B cell (primary cell): Measurements from ENCODE around the gene GMPR2. TPM values are rescaled to one million over a fixed set of nuclear protein-coding genes. Genes with fewer than 3 reads are reported as not detected.

Source experiments
- ATAC-seq: fragments of 200-7000 bp; cut with Tn5 transposase; one replicate; pipeline ENCODE4 v1.10.0; 2021; ENCODE audit warnings: low read depth, mild to moderate bottlenecking, moderate number of reproducible peaks, moderate library complexity
- CTCF ChIA-PET: fragments of 350-600 bp; sonication (Branson Sonifier 250); formaldehyde crosslinking; loops from one replicate; lab custom pipeline; 2021; ENCODE audit warnings: antibody characterized with exemption, inconsistent platforms; lab: Charles Lee
- POLR2A ChIA-PET: fragments of 350-600 bp; sonication (Branson Sonifier 250); formaldehyde crosslinking; loops from one replicate; lab custom pipeline; 2021; ENCODE audit warnings: antibody characterized with exemption; lab: Charles Lee
- DNase-seq: peaks from one replicate; pipeline ENCODE4 v3.0.0; 2013
- H2AFZ ChIP-seq: 2 replicates; pipeline ENCODE4 v1.6.1; 2012; ENCODE audit warnings: mild to moderate bottlenecking, low read depth, low read length; ENCODE audit not compliant: insufficient read depth, poor library complexity, severe bottlenecking
- H3K27ac ChIP-seq, 2 donors: 1 replicate in 1 of 2; 2 replicates in 1 of 2; pipeline ENCODE4 v1.5.1; 2012 to 2013; ENCODE audit warnings: low read length in 2 of 2, mild to moderate bottlenecking in 2 of 2, moderate library complexity in 1 of 2
- H3K27me3 ChIP-seq, 4 experiments: fragments of 200-600 bp in 1 of 4; sonication (generic) in 1 of 4; replicated peaks in 1 of 4; 1 replicate in 2 of 4; 2 replicates in 2 of 4; pipeline versions ENCODE4 v1.6.1 to v1.7.0; 2013 to 2016; ENCODE audit warnings: low read length in 3 of 4, mild to moderate bottlenecking in 2 of 4, mixed read lengths in 1 of 4, moderate library complexity in 1 of 4; ENCODE audit not compliant: insufficient read depth in 4 of 4, control insufficient read depth in 3 of 4; ENCODE audit errors: control extremely low read depth in 1 of 4
- H3K36me3 ChIP-seq, 2 experiments: replicated peaks in 1 of 2; 1 replicate in 1 of 2; 2 replicates in 1 of 2; pipeline versions ENCODE4 v1.6.1 to v1.7.1; 2013; ENCODE audit warnings: low read length in 1 of 2; ENCODE audit not compliant: insufficient read depth in 2 of 2, control insufficient read depth in 1 of 2; ENCODE audit errors: control extremely low read depth in 1 of 2, extremely low read depth in 1 of 2
- H3K4me1 ChIP-seq, 2 donors: fragments of 200-600 bp in 1 of 2; sonication (generic) in 1 of 2; 1 replicate in 1 of 2; 2 replicates in 1 of 2; pipeline versions ENCODE4 v1.5.1 to v1.6.1; 2013 to 2017; ENCODE audit warnings: low read length in 2 of 2; ENCODE audit not compliant: control insufficient read depth in 2 of 2, insufficient read depth in 2 of 2
- H3K4me2 ChIP-seq: replicated peaks from 2 replicates; pipeline ENCODE3; 2012; ENCODE audit warnings: mild to moderate bottlenecking, low read depth, low read length; ENCODE audit not compliant: poor library complexity, severe bottlenecking
- H3K4me3 ChIP-seq, 5 experiments: fragments of 200-600 bp in 1 of 5; sonication (generic) in 1 of 5; 1 replicate in 3 of 5; 2 replicates in 2 of 5; pipeline versions ENCODE4 v1.5.1 to v1.7.0; 2011 to 2016; ENCODE audit warnings: low read length in 4 of 5, mild to moderate bottlenecking in 4 of 5, low read depth in 2 of 5, control low read depth in 1 of 5, moderate library complexity in 1 of 5; ENCODE audit not compliant: insufficient read depth in 1 of 5; ENCODE audit errors: control extremely low read depth in 1 of 5, extremely low read depth in 1 of 5
- H3K79me2 ChIP-seq: fragments of 200-600 bp; sonication (generic); one replicate; pipeline ENCODE4 v1.6.0; 2016; ENCODE audit warnings: low read length; ENCODE audit not compliant: control insufficient read depth, insufficient read depth
- H3K9ac ChIP-seq: fragments of 200-600 bp; sonication (generic); 2 replicates; pipeline ENCODE4 v1.6.1; 2017; ENCODE audit warnings: mild to moderate bottlenecking, low read length, moderate library complexity
- H3K9me3 ChIP-seq, 3 donors: one replicate each; pipeline versions ENCODE4 v1.6.1 to v1.7.1; 2013; ENCODE audit warnings: low read length in 2 of 3; ENCODE audit not compliant: control insufficient read depth in 2 of 3, insufficient read depth in 1 of 3; ENCODE audit errors: control extremely low read depth in 1 of 3
- H4K20me1 ChIP-seq: 2 replicates; pipeline ENCODE4 v1.6.0; 2012; ENCODE audit warnings: mild to moderate bottlenecking, low read length; ENCODE audit not compliant: insufficient read depth, control insufficient read depth, poor library complexity, severe bottlenecking
- H3K27ac Mint-ChIP-seq: one replicate; pipeline ENCODE4 v1.8.0; 2021; ENCODE audit warnings: mixed read lengths
- H3K27me3 Mint-ChIP-seq: one replicate; pipeline ENCODE4 v1.8.0; 2021; ENCODE audit warnings: mixed read lengths
- H3K4me1 Mint-ChIP-seq: one replicate; pipeline ENCODE4 v1.8.0; 2021; ENCODE audit warnings: mixed read lengths
- H3K4me3 Mint-ChIP-seq: one replicate; pipeline ENCODE4 v1.8.0; 2021; ENCODE audit warnings: mixed read lengths
- H3K9me3 Mint-ChIP-seq: one replicate; pipeline ENCODE4 v1.8.0; 2022; ENCODE audit warnings: mixed read lengths; ENCODE audit not compliant: insufficient read depth
- EZH2 ChIP-seq: IDR thresholded peaks from 2 replicates; pipeline ENCODE4 v1.6.1; 2012; ENCODE audit warnings: borderline replicate concordance, low read depth, mild to moderate bottlenecking, moderate library complexity, low read length; ENCODE audit not compliant: insufficient read depth, poor library complexity, severe bottlenecking
- WGBS: methylation state at CpG from one replicate; pipeline ENCODE4 v1.1.5; 2013; ENCODE audit warnings: missing lambda C conversion rate; ENCODE audit not compliant: insufficient coverage; 5-methylcytosine and 5-hydroxymethylcytosine counted together
- intact Hi-C: fragments of 100-400 bp; cut with micrococcal nuclease; formaldehyde crosslinking; loops from one replicate; pipeline ENCODE4 v1.10.0; 2022
- polyA plus RNA-seq: library from polyadenylated mRNA; depleted of rRNA; stranded (reverse); fragments of >200 nt; gene quantifications from 2 replicates; pipeline ENCODE4 v1.2.3, GENCODE V29; 2012
- total RNA-seq, 2 donors: library from RNA; stranded (reverse); fragments of 120-200 nt in 1 of 2; gene quantifications; 1 replicate in 1 of 2; 2 replicates in 1 of 2; pipeline versions ENCODE4 v1.2.3 to v1.2.4, GENCODE V29; 2013 to 2022
- TF ChIP-seq, protein P1 (sequence below): fragments of 200-600 bp; IDR thresholded peaks from one replicate; pipeline ENCODE4 v1.8.0; 2022; ENCODE audit warnings: antibody characterized with exemption, mild to moderate bottlenecking

The GMPR2 gene
- total and polyA plus RNA-seq, 2 donors (not counting 1 experiment from before 2014, with no cell fraction given): 39.7 to 58.7 TPM

DNA sequence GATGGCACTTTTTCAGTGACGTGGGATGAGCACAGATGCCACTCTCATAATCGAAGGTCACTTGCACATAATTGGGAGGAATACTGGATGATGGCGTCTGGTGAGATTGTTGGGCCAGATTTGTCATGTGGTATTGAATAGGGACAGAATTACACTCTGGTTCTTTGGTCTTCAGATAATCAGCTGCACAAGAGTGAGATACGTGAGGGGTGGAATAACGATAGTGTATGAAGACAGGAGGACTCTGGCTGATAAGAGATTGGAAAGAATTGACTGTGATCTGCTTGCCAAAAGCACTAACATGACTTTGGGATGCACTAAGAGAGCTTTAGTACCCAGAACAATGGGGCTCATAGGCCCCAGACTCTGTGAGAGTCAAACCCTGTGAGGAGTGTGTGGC is 45.7 kb downstream of the GMPR2 start:
- Histone ChIP-seq H3K4me2 (peak overlapping the region; percentile 50), H3K36me3 (no peaks in the 10 kb centered on the region), H3K27me3 (no peaks in the 10 kb centered on the region), H3K9me3 (peaks cover 0 to 10% (median 0%) of the 10 kb centered on the region in 3 donors), H4K20me1 (no peaks in the 10 kb centered on the region), H2AFZ (no peak overlapping the region), H3K4me3 (peak overlapping the region in 1 of 5 experiments; percentile 21), H3K4me1 (peaks cover 50 to 71% of the 10 kb centered on the region in 2 donors), H3K79me2 (peaks cover 35% of the 10 kb centered on the region), H3K27ac (peak overlapping the region; percentile 65 to 80), H3K9ac (peak overlapping the region; percentile 16)
- H3K27ac Mint-ChIP-seq: peak overlapping the region; percentile 93
- intact Hi-C loops: loop anchor here (2.0 to 10.0 kb wide), 2 partner anchors 36 to 134 kb away; partner anchors contain the start of genes EMC9, PSME2, RNF31 and TINF2
- H3K9me3 Mint-ChIP-seq: no peaks in the 10 kb centered on the region
- ATAC-seq (no peak), DNase-seq (no peak)
- no peak for TF ChIP-seq EZH2
- TF ChIP-seq, protein P1, sequence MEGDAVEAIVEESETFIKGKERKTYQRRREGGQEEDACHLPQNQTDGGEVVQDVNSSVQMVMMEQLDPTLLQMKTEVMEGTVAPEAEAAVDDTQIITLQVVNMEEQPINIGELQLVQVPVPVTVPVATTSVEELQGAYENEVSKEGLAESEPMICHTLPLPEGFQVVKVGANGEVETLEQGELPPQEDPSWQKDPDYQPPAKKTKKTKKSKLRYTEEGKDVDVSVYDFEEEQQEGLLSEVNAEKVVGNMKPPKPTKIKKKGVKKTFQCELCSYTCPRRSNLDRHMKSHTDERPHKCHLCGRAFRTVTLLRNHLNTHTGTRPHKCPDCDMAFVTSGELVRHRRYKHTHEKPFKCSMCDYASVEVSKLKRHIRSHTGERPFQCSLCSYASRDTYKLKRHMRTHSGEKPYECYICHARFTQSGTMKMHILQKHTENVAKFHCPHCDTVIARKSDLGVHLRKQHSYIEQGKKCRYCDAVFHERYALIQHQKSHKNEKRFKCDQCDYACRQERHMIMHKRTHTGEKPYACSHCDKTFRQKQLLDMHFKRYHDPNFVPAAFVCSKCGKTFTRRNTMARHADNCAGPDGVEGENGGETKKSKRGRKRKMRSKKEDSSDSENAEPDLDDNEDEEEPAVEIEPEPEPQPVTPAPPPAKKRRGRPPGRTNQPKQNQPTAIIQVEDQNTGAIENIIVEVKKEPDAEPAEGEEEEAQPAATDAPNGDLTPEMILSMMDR: no peak
- peak overlapping the region; percentile 33 for H3K4me3 Mint-ChIP-seq
- peaks cover 76% of the 10 kb centered on the region for H3K4me1 Mint-ChIP-seq
- no peaks in the 10 kb centered on the region for H3K27me3 Mint-ChIP-seq
- CTCF ChIA-PET: interaction anchor here (0.9 to 7.1 kb wide), 6 partner anchors 7 to 36 kb away, joined by 3 to 93 read pairs (median 12); partner anchors contain the start of genes CIDEB, DHRS1, LTB4R2 and NOP9
- 100% methylated on average over 5 of the region's 5 CpGs for WGBS
- POLR2A ChIA-PET: interaction anchor here (1.5 kb wide), 1 partner anchor 36 kb away, joined by 3 read pairs; the partner anchor contains the start of gene TINF2
